ENCODE results near the gene CNEP1R1. TPM values are rescaled to one million over a fixed set of nuclear protein-coding genes. Genes with fewer than 3 reads are reported as not detected.
"Not testable (repeated sequence)": the region's sequence is repeated elsewhere in the genome, so short reads cannot be mapped to it uniquely, and the experiment has no call there.

The CNEP1R1 gene
- total RNA-seq, 1 experiment from 2014 or later = 10.5 TPM

DNA sequence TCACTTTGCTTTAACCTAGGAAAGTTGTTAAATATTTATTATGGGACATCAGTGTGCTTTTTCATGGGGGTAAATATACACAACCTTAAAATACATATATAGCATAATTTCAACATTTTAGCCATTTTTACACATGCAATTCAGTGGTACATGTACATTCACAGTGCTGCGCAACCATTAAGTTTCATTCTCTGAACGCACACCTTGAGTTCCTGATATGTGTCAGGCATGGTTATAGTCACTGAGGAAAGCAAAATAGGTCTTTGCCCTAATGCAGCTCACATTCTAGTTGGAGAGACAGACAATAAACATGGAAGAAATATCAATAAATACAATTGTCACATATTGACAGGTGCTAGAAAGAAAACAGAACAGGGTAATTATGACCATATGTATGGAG is 12.8 kb upstream of the CNEP1R1 start:
- no peak for ATAC-seq
- DNase-seq = no peak
- Histone ChIP-seq H3K9me3 (ENCODE audit: low read length) (no peaks in the 10 kb centered on the region), H3K36me3 (ENCODE audit: low read depth, low read length) (no peaks in the 10 kb centered on the region), H3K79me2 (ENCODE audit: low read length) (no peaks in the 10 kb centered on the region), H3K4me1 (ENCODE audit: insufficient read depth, low read length) (no peaks in the 10 kb centered on the region), H2AFZ (ENCODE audit: low read length) (no peak overlapping the region), H3K9me2 (replicated peaks; ENCODE audit: low read length) (no peaks in the 10 kb centered on the region), H3F3A (ENCODE audit: low read length, unreplicated experiment) (no peaks in the 10 kb centered on the region), H3K4me2 (ENCODE audit: low read length) (no peak overlapping the region), H3K4me3 (ENCODE audit: low read length) (no peak overlapping the region), H3K27ac (ENCODE audit: low read length) (no peak overlapping the region), H4K20me1 (ENCODE audit: low read length) (no peaks in the 10 kb centered on the region), H3K9ac (ENCODE audit: low read length) (no peak overlapping the region), H3K27me3 (ENCODE audit: low read length) (0 out of 2 replicates have a peak, but pooled peaks cover 5% of the 10 kb centered on the region)
- intact Hi-C loops (cut with micrococcal nuclease) = no loop called here
- POLR2A ChIA-PET (ENCODE audit: unreplicated experiment) = no interaction called here
- no TSS peak for BruUV-seq (replicated peaks)
- no peak for TF ChIP-seq EZH2phosphoT487 (IDR thresholded peaks at IDR 0.05; ENCODE audit: borderline replicate concordance, low read length)
- no peak for TF ChIP-seq EZH2 (IDR thresholded peaks at IDR 0.05; ENCODE audit: low read length, unreplicated experiment)
- TF ChIP-seq, protein P1, sequence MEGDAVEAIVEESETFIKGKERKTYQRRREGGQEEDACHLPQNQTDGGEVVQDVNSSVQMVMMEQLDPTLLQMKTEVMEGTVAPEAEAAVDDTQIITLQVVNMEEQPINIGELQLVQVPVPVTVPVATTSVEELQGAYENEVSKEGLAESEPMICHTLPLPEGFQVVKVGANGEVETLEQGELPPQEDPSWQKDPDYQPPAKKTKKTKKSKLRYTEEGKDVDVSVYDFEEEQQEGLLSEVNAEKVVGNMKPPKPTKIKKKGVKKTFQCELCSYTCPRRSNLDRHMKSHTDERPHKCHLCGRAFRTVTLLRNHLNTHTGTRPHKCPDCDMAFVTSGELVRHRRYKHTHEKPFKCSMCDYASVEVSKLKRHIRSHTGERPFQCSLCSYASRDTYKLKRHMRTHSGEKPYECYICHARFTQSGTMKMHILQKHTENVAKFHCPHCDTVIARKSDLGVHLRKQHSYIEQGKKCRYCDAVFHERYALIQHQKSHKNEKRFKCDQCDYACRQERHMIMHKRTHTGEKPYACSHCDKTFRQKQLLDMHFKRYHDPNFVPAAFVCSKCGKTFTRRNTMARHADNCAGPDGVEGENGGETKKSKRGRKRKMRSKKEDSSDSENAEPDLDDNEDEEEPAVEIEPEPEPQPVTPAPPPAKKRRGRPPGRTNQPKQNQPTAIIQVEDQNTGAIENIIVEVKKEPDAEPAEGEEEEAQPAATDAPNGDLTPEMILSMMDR (conservative IDR thresholded peaks at IDR 0.05; ENCODE audit: low read depth, low read length) = no peak
- CTCF ChIA-PET = no interaction called here

DNA sequence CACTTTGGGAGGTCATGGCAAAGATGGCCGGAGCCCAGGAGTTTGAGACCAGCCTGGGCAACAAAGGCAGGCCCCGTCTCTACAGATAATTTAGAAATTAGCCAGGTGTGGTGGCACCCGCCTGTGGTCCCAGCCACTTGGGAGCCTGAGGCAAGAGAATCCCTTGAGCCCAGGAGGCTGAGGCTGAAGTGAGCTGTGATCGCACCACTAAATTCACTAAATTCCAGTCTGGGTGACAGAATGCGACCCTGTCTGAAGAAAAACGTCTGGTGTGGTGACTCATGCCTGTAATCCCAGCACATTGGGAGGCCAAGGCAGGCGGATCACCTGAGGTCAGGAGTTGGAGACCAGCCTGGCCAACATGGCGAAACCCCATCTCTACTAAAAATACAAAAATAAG is 10.8 kb upstream of the CNEP1R1 start:
- ATAC-seq; H3K4me3 ChIP-seq (ENCODE audit: low read length); H3K9me3 ChIP-seq (ENCODE audit: low read length); BruUV-seq (replicated peaks); H2AFZ ChIP-seq (ENCODE audit: low read length); H3K9ac ChIP-seq (ENCODE audit: low read length); intact Hi-C loops (cut with micrococcal nuclease); H3F3A ChIP-seq (ENCODE audit: low read length, unreplicated experiment); H3K27ac ChIP-seq (ENCODE audit: low read length); CTCF ChIA-PET; H3K4me2 ChIP-seq (ENCODE audit: low read length); H3K79me2 ChIP-seq (ENCODE audit: low read length); DNase-seq; H3K4me1 ChIP-seq (ENCODE audit: insufficient read depth, low read length); H4K20me1 ChIP-seq (ENCODE audit: low read length); POLR2A ChIA-PET (ENCODE audit: unreplicated experiment); H3K9me2 ChIP-seq (replicated peaks; ENCODE audit: low read length); H3K36me3 ChIP-seq (ENCODE audit: low read depth, low read length); H3K27me3 ChIP-seq (ENCODE audit: low read length): not testable (repeated sequence)

DNA sequence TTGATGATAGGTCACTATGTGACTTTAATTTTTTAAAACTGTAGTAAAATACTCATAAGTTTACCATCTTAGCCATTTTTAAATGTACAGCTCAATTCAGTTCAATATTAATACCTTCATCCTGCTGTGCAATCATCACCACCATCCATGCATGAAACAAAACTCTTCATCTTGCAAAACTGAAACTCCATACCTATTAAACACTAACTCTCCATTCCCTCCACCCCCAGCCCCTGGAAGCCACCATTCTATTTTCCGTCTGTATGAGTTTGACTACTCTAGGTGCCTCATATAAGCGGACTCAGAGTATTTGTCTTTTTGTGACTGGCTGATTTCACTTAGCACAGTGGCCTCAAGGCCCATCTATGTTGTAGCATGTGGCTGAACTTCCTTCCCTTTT is 9.4 kb upstream of the CNEP1R1 start:
- intact Hi-C loops (cut with micrococcal nuclease) = no loop called here

More for the DNA sequence above, 9.4 kb upstream of the CNEP1R1 start:
- Histone ChIP-seq H3F3A (ENCODE audit: low read length, unreplicated experiment) (no peaks in the 10 kb centered on the region), H3K4me3 (ENCODE audit: low read length) (no peak overlapping the region), H3K9ac (ENCODE audit: low read length) (no peak overlapping the region), H3K79me2 (ENCODE audit: low read length) (no peaks in the 10 kb centered on the region), H3K27ac (ENCODE audit: low read length) (no peak overlapping the region), H3K9me2 (replicated peaks; ENCODE audit: low read length) (no peaks in the 10 kb centered on the region), H3K27me3 (ENCODE audit: low read length) (peaks cover 11% of the 10 kb centered on the region), H3K4me2 (ENCODE audit: low read length) (no peak overlapping the region), H3K4me1 (ENCODE audit: insufficient read depth, low read length) (no peaks in the 10 kb centered on the region), H2AFZ (ENCODE audit: low read length) (no peak overlapping the region), H3K36me3 (ENCODE audit: low read depth, low read length) (no peaks in the 10 kb centered on the region), H3K9me3 (ENCODE audit: low read length) (no peaks in the 10 kb centered on the region), H4K20me1 (ENCODE audit: low read length) (no peaks in the 10 kb centered on the region)
- POLR2A ChIA-PET (ENCODE audit: unreplicated experiment) = no interaction called here
- CTCF ChIA-PET = no interaction called here
- no TSS peak for BruUV-seq (replicated peaks)
- ATAC-seq (no peak), DNase-seq (no peak)
- TF ChIP-seq, protein P1 (conservative IDR thresholded peaks at IDR 0.05; ENCODE audit: low read depth, low read length) = no peak
- TF ChIP-seq EZH2phosphoT487 (IDR thresholded peaks at IDR 0.05; ENCODE audit: borderline replicate concordance, low read length) (no peak), EZH2 (IDR thresholded peaks at IDR 0.05; ENCODE audit: low read length, unreplicated experiment) (no peak)
